HG02852 (cell line): ENCODE data around the gene UST.
"Not testable (repeated sequence)": the region's sequence is repeated elsewhere in the genome, so short reads cannot be mapped to it uniquely, and the experiment has no call there.

Source experiments
- ATAC-seq: cut with Tn5 transposase; IDR thresholded peaks from one replicate; pipeline ENCODE4 v1.9.1; 2021; ENCODE audit warnings: mild to moderate bottlenecking, moderate library complexity; ENCODE audit not compliant: unreplicated experiment

Gene UST

GRCh38 chr6:148997865-148998264 is 251.0 kb downstream of the UST start:
- ATAC-seq, result no peak

DNA sequence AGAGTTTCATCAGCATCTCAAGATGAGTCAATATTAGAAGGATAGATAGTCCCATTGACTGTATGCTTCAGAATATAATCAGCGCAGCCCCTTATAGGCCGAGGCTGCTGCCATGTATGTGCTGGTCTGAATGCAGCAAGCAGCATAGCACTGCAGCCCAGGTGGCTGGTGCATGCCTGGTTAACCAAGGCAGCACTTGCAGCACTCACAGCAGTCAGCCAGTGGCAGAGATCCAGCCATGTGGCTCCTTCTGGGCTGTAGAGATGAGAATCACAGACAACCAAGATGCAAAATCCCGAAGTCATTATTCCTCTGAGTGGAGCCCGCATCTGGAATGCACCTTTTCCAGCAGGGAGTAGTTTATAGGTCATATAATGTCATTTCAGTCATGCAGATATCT is 251.9 kb downstream of the UST start:
- ATAC-seq, result no peak

- no peak for ATAC-seq
Measured at GRCh38 chr6:148999501-148999900, 252.7 kb downstream of the UST start.

GRCh38 chr6:148999929-149000468 is 253.2 kb downstream of the UST start:
- ATAC-seq, result no peak

DNA sequence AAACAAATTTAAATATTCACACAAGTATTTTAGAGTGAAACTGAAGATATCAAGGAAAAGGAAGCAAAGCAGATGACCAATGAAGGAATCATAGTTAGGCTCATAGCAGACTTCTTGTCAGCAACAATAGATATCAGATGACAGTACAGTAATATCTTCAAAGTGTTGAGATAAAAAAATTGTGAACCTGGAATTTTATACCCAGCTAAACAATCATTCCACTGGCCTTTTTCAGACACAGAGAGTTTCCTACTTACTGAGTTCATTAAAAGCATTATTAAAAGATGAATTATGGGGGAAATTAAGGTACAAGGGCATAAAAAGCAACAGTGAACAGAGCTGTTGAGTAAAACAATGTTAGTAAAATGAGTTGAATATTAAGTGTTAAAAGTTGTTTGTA is 254.6 kb downstream of the UST start:
- no peak for ATAC-seq

- ATAC-seq, result no peak
Measured at GRCh38 chr6:149003560-149003959, 256.7 kb downstream of the UST start.

DNA sequence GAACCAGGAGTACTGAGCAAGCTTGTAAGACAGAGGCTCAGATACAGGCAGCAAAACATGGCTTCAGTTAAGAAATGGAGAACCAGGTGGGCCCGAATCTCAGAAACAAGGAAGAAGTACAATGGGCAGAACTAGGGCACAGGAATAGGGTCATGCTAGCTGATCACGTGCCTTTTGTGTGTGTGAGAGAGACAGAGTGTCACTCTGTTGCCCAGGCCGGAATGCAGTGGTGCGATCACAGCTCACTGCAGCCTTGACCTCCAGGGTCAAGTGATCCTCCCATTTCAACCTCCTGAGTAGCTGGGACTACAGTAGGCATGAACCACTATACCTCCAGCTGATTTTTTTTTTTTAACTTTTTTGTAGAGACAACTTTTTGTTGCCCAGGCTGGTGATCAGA is 257.8 kb downstream of the UST start:
- ATAC-seq, result no peak

DNA sequence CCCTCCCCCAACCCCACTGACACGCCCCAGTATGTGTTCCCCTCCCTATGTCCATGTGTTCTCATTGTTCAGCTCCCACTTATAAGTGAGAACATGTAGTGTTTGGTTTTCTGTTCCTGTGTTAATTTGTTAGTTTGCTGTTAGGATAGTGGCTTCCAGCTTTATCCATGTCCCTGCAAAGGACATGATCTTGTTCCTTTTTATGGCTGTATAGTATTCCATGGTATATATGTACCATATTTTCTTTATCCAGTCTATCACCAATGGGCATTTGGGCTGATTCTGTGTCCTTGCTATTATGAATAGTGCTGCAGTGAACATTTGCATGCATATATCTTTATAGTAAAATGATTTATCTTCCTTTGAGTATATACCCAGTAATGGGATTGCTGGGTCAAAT is 259.4 kb downstream of the UST start:
- ATAC-seq, result not testable (repeated sequence)

GRCh38 chr6:149006671-149007070 is 259.8 kb downstream of the UST start:
- ATAC-seq, result no peak

DNA sequence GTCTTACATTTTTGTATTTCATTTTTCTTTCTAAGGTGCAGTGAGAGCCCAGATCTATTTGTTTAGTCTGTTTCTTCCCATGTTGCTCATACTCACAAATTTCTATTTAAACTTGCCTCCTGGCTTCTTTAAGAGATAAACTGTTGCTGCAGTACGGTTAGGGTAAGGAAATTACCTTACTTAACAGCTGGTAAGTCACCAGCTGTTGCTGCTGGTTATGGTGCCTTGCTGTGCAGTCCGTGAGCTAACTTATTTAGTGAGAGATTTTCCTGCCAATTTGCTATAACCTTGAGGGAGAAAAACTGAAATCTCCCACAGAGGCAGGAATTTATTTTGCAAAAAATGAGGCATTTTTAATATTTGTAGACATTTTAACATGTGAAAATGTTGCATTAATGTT is 261.0 kb downstream of the UST start:
- no peak for ATAC-seq

- no peak for ATAC-seq
Measured at GRCh38 chr6:149008741-149009140, 261.9 kb downstream of the UST start.

DNA sequence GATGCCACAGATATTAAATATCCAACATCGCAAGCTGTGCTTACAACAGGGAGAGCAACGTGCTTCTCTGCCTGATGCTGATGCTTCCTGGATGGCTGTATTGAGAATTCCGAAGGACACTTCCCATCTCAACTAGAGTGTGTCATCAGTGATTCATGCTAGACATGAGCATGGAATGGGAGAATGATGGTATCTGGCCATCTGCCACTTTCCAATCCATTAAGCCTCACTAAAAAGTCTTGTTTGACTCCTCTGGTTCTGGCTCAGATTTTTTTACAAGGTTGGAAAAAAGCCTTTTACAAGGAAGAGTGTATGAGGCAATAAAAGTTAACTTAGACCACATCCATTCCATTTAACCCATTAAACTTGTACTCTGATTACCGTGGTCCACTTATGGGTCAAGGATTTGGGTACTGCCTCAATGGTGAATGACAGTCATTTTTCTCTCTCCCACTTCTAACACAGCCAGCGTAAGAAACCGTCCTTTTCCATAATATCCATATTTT is 265.3 kb downstream of the UST start:
- ATAC-seq, result no peak

- no peak for ATAC-seq
Measured at GRCh38 chr6:149013586-149014344, 266.9 kb downstream of the UST start.

DNA sequence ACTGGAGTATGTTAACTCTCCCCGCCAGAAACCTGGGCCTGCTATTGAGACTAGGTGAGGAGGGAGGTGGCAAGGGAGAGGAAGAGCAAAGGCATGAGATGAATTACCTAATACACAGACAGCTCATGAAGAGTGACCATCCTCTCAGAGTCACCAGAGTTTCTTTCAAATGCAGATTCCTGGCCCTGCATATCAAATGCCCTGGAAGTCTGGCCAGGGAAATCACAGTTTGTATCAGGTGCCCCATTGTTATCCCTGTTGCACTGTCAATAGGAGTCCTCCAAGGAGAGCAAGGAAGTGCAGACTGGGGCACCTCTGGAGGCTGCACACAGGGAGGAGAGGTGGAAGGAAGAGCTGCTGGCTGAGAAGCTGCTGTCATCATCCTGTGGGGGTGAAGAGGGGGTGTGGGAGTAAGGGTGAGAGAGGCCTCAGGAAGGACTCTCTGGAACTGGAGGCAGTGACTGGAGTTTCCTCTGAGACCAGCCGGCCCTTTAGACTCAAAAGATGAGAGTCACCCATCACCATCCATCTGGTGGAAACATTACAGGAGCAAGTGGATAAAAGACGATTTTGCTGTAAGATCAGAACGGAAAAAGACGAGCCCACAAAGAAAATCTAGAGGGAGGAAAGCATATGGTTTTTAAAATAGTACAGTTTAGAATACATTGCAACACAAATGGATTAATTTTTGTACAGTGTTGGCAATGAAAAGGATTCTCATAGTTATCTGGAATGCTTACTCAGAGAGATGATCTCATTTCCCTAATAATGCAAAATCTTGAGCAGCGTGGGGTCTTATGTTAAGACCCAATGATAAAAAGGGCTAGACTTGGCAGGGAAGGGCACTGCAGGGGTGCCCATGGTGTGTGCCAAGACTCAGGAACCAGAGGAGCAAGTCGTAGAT is 268.1 kb downstream of the UST start:
- no peak for ATAC-seq

GRCh38 chr6:149015535-149016525 is 269.0 kb downstream of the UST start:
- no peak for ATAC-seq

GRCh38 chr6:149016716-149017115 is 269.9 kb downstream of the UST start:
- ATAC-seq, result no peak

- ATAC-seq, result no peak
Measured at GRCh38 chr6:149020319-149020718, 273.5 kb downstream of the UST start.

DNA sequence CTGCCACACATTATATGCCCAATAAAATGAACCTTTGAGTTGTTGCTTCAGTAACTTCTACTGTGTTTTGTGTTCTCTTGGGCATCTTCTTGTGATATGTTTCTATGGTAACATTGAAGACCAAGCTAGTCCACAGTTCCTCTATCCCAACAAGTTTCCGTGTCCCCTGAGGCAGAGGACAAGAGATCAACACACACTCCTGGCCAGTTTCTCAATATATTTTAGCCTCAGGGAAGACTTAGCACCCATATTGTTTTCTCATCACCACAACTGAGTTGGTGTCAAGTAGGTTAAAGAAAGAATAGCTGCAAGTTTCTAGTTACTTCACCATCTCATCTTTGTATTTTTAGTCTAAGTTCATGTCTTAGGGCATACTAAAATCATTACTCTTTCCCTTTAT is 277.5 kb downstream of the UST start:
- ATAC-seq, result no peak

DNA sequence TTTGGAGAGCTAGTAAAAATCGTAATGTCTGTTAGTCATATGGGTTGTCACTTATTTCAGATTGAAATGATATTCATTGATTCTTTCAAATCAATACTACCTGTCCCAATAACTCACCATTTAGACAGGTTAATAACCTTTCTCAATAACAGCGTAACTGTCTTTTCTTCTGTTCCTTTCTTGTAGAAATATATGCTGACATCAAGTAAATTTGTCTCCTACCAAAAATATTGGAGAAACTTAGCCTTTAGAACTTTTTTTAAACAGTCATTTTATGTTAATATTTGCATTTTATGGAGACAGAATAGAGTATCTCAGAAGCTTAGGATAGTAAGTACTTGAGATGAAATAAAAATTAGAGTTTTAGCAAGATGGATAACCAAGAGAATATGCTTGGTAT is 278.2 kb downstream of the UST start:
- ATAC-seq, result no peak

DNA sequence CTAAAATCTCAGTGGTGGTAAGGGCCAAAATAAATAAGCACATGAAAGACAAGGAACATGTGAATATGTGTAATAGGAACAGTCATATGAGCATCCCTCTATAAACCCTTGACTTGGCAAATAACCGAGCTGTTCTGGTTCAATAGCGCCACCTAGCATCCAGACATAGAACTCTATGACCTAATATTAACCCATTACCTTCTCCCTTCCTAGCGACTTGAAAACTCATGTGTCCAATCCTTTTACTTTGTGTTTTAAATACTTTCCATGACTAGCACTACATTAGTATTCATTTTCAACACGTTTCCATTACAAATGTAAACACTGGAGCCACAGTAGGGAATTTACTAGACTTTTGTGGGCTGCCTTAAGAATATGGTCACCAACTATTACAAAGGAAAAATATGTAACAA is 279.7 kb downstream of the UST start:
- no peak for ATAC-seq
